ENCODE measurements around the gene DEK.
"Not testable (repeated sequence)": the region's sequence is repeated elsewhere in the genome, so short reads cannot be mapped to it uniquely, and the experiment has no call there.

The DEK gene

GRCh38 chr6:18192026-18192425, 72.3 kb downstream of the DEK start:
- DNase-seq: no peak

- DNase-seq: no peak
Measured at GRCh38 chr6:18189196-18189595, 75.1 kb downstream of the DEK start.

GRCh38 chr6:18187701-18188100, 76.6 kb downstream of the DEK start:
- DNase-seq: no peak

- DNase-seq: no peak
Measured at GRCh38 chr6:18186540-18187250, 77.6 kb downstream of the DEK start.

GRCh38 chr6:18186033-18186432, 78.3 kb downstream of the DEK start:
- no peak for DNase-seq

GRCh38 chr6:18185624-18186023, 78.7 kb downstream of the DEK start:
- DNase-seq: peak; percentile 8

GRCh38 chr6:18183766-18184165, 80.6 kb downstream of the DEK start:
- no peak for DNase-seq

GRCh38 chr6:18182568-18182967, 81.8 kb downstream of the DEK start:
- DNase-seq: no peak

- no peak for DNase-seq
Measured at GRCh38 chr6:18179770-18180356, 84.5 kb downstream of the DEK start.

- no peak for DNase-seq
Measured at GRCh38 chr6:18178960-18179615, 85.2 kb downstream of the DEK start.

GRCh38 chr6:18177286-18177965, 86.9 kb downstream of the DEK start:
- no peak for DNase-seq

- DNase-seq: not testable (repeated sequence)
Measured at GRCh38 chr6:18176198-18176597, 88.1 kb downstream of the DEK start.

All from NCI-H1436 (cell line).